AG04449 (cell line): ENCODE measurements around the gene ROBO1.

Experiments used
- CTCF ChIA-PET: fragments of 350-600 bp; formaldehyde crosslinking; extraction: SDS; loops from one replicate; lab custom pipeline; 2021; ENCODE audit warnings: antibody characterized with exemption; lab: Yijun Ruan, JAX
- POLR2A ChIA-PET: fragments of 400-600, 350-600 bp; formaldehyde crosslinking; extraction: SDS; loops from one replicate; lab custom pipeline; 2020; ENCODE audit warnings: antibody characterized with exemption, inconsistent platforms; lab: Yijun Ruan, JAX
- DNase-seq: peaks from one replicate; pipeline ENCODE4 v3.0.0-alpha.2; 2010; ENCODE audit warnings: low read depth, low spot score
- H3K4me3 ChIP-seq: 2 replicates; pipeline ENCODE4 v1.5.1; 2011; ENCODE audit warnings: low read depth, mild to moderate bottlenecking, control low read depth, low read length
- CTCF ChIP-seq: IDR thresholded peaks from one replicate; pipeline ENCODE4 v1.5.1; 2011; ENCODE audit warnings: mild to moderate bottlenecking, moderate library complexity, low read length, control low read depth, inconsistent platforms; ENCODE audit not compliant: insufficient read depth; ENCODE audit errors: missing control alignments

The ROBO1 gene

DNA sequence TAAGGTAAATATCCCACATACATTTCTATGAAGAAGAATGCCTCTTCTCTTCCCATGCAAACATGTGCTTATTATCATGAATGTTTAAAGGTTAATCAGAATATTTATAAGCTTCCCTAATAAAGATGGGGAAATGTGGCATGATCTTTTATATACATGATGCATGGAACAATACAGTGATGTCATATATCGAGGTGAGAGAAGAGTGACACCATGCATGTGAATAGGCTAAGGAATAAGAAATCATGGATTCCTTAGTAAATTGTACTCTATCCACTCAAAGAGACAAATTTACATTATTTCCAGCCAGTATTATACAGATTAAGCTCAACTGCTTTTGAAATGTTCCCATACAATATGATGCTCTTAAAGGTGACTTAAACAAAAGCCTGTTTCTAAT is 1035.3 kb downstream of the ROBO1 start:
- ChIA-PET CTCF (interaction anchor here (1.0 kb wide), 1 partner anchor 84 kb away, joined by 3 read pairs; no protein-coding TSS in a partner anchor), POLR2A (no interaction called here)
- no peak overlapping the region for H3K4me3 ChIP-seq
- TF ChIP-seq CTCF, result no peak
- DNase-seq, result no peak

GRCh38 chr3:78729946-78730345 is 1037.9 kb downstream of the ROBO1 start:
- ChIA-PET POLR2A (interaction anchor here (0.6 kb wide), 1 partner anchor 16 kb away, joined by 3 read pairs; no protein-coding TSS in a partner anchor), CTCF (interaction anchor here (1.4 to 1.6 kb wide), 2 partner anchors 83 to 303 kb away, joined by 3 read pairs; no protein-coding TSS in a partner anchor)
- no peak overlapping the region for H3K4me3 ChIP-seq
- DNase-seq, result no peak
- no peak for TF ChIP-seq CTCF

DNA sequence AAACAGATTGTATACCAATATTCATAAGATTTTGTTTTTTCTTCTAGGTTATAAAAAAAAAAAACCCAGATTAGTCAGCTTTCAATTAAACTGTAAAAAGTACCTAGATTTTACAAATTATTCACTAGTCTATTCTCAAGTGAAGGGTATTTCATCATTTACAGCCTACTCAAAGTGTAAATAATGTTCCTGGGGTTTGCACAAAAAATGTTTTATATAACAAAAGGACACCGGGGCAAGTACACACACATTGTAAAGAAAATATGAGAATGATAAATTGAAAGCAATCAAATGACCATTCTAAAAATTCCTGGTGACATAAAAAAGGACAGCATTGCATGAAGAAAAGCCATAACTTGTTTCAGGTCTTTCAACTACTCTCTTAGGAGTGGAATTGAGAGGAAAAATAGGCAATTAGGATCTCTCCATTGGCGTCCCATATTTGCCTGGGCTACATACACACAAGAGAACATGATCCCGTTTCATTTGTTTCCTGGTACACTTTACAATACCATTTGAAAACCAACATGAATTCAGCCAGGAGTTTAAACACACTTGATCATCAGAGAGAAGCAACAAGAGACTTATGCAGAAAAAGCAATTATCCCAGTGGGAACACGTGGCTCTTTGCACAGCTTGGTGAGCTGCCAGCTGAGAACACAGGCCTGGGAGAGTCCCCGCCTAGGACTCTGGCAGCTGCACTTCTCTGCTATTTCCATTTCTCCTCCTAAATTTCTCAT is 1039.2 kb downstream of the ROBO1 start:
- no peak overlapping the region for H3K4me3 ChIP-seq
- no peak for DNase-seq
- ChIA-PET POLR2A (no interaction called here), CTCF (no interaction called here)
- TF ChIP-seq CTCF, result no peak

GRCh38 chr3:78726545-78726944 is 1041.3 kb downstream of the ROBO1 start:
- TF ChIP-seq CTCF, result no peak

GRCh38 chr3:78725703-78726246 is 1042.0 kb downstream of the ROBO1 start:
- ChIA-PET POLR2A (no interaction called here), CTCF (no interaction called here)

More at GRCh38 chr3:78726545-78726944, 1041.3 kb downstream of the ROBO1 start:
- ChIA-PET POLR2A (no interaction called here), CTCF (no interaction called here)
- no peak overlapping the region for H3K4me3 ChIP-seq
- no peak for DNase-seq

More at GRCh38 chr3:78725703-78726246, 1042.0 kb downstream of the ROBO1 start:
- DNase-seq, result no peak
- no peak for TF ChIP-seq CTCF
- no peak overlapping the region for H3K4me3 ChIP-seq
